ENCODE data around the gene FBXL20.
"Not testable (repeated sequence)": the region's sequence is repeated elsewhere in the genome, so short reads cannot be mapped to it uniquely, and the experiment has no call there.

DNA sequence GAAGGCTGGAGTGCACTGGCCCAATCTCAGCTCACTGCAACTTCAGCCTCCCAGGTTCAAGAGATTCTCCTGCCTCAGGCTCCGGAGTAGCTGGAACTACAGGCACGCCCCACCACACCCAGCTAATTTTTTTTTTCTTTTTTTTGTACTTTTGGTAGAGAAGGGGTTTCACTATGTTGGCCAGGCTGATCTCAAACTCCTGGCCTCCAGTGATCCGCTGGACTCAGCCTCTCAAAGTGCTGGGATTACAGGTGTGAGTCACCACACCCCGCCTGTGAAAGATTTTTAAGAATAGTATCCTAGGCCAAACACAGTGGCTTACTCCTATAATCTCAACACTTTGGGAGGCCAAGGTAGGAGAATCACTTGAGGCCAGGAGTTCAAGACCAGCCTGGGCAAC, 33.6 kb downstream of the FBXL20 start:
- TF ChIP-seq, protein P1, sequence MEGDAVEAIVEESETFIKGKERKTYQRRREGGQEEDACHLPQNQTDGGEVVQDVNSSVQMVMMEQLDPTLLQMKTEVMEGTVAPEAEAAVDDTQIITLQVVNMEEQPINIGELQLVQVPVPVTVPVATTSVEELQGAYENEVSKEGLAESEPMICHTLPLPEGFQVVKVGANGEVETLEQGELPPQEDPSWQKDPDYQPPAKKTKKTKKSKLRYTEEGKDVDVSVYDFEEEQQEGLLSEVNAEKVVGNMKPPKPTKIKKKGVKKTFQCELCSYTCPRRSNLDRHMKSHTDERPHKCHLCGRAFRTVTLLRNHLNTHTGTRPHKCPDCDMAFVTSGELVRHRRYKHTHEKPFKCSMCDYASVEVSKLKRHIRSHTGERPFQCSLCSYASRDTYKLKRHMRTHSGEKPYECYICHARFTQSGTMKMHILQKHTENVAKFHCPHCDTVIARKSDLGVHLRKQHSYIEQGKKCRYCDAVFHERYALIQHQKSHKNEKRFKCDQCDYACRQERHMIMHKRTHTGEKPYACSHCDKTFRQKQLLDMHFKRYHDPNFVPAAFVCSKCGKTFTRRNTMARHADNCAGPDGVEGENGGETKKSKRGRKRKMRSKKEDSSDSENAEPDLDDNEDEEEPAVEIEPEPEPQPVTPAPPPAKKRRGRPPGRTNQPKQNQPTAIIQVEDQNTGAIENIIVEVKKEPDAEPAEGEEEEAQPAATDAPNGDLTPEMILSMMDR (conservative IDR thresholded peaks at IDR 0.05 in 1 of 2, IDR thresholded peaks at IDR 0.05 in 1 of 2; ENCODE audit: low read depth in 1 of 2, low read length in 2 of 2): not testable (repeated sequence)
- not testable (repeated sequence) for TF ChIP-seq EZH2 (IDR thresholded peaks at IDR 0.05; ENCODE audit: low read length, missing control alignments)

Data from fibroblast of lung (primary cell).